ENCODE data around the gene CSNK1D. TPM values are rescaled to one million over a fixed set of nuclear protein-coding genes. Genes with fewer than 3 reads are reported as not detected.

Gene CSNK1D
- total RNA-seq, 1 experiment from 2014 or later = 111 TPM

- H3K27me3 Mint-ChIP-seq (ENCODE audit: low read depth) = peaks cover 30% of the 10 kb centered on the region
- ChIA-PET CTCF (interaction anchor here (0.8 to 1.4 kb wide), 2 partner anchors 23 to 199 kb away, joined by 4 read pairs; no protein-coding TSS in a partner anchor), POLR2A (interaction anchor here (1.1 kb wide), 1 partner anchor 13 kb away, joined by 3 read pairs; no protein-coding TSS in a partner anchor)
- no peaks in the 10 kb centered on the region for H3K36me3 Mint-ChIP-seq
- ATAC-seq (peak; percentile 11), DNase-seq (ENCODE audit: low spot score) (peak; percentile 49)
- H3K27ac Mint-ChIP-seq = no peak within 1 kb of the TSS
- TF ChIP-seq KAT7 (CRISPR knock-in tag; IDR thresholded peaks at IDR 0.05; ENCODE audit: borderline replicate concordance) (no peak), STAT6 (CRISPR knock-in tag; conservative IDR thresholded peaks at IDR 0.05; ENCODE audit: low read depth) (no peak), OVOL2 (CRISPR knock-in tag; IDR thresholded peaks at IDR 0.05; ENCODE audit: borderline replicate concordance) (no peak), ETV6 (CRISPR knock-in tag; IDR thresholded peaks at IDR 0.05) (no peak), NR2C2 (CRISPR knock-in tag; IDR thresholded peaks at IDR 0.05) (no peak), CREM (CRISPR knock-in tag; IDR thresholded peaks at IDR 0.05) (no peak), MLX (CRISPR knock-in tag; IDR thresholded peaks at IDR 0.05) (no peak)
- peak within 1 kb of the TSS; percentile 64 for H3K4me3 Mint-ChIP-seq
- H3K4me1 Mint-ChIP-seq = peaks cover 4% of the 10 kb centered on the region
- H3K9me3 Mint-ChIP-seq = no peaks in the 10 kb centered on the region
Observed at GRCh38 chr17:82228842-82229697, 44.4 kb downstream of the CSNK1D start, which contains the start of gene SLC16A3. SLC16A3 (plus strand) TSS chr17:82229042; CDS start chr17:82236009, 6,967 bp downstream.

GRCh38 chr17:82228278-82228841 is 45.1 kb downstream of the CSNK1D start:
- Mint-ChIP-seq H3K4me3 (peak overlapping the region; percentile 61), H3K9me3 (no peaks in the 10 kb centered on the region), H3K27ac (no peak overlapping the region), H3K4me1 (peaks cover 4% of the 10 kb centered on the region), H3K27me3 (ENCODE audit: low read depth) (peaks cover 30% of the 10 kb centered on the region), H3K36me3 (no peaks in the 10 kb centered on the region)
- ChIA-PET POLR2A (interaction anchor here (1.1 kb wide), 1 partner anchor 14 kb away, joined by 3 read pairs; no protein-coding TSS in a partner anchor), CTCF (interaction anchor here (1.4 kb wide), 1 partner anchor 198 kb away, joined by 4 read pairs; no protein-coding TSS in a partner anchor)
- DNase-seq (ENCODE audit: low spot score) = peak; percentile 50
- ATAC-seq = peak; percentile 8
- TF ChIP-seq SMAD3 (CRISPR knock-in tag; IDR thresholded peaks at IDR 0.05; ENCODE audit: borderline replicate concordance) (no peak), ATF1 (CRISPR knock-in tag; IDR thresholded peaks at IDR 0.05) (no peak), FOXP1 (CRISPR knock-in tag; IDR thresholded peaks at IDR 0.05; ENCODE audit: borderline replicate concordance) (peak; percentile 36; the same call in 1 of the 2 replicates), NR2C2 (CRISPR knock-in tag; IDR thresholded peaks at IDR 0.05) (no peak), AR (CRISPR knock-in tag; IDR thresholded peaks at IDR 0.05) (no peak), CREB1 (CRISPR knock-in tag; IDR thresholded peaks at IDR 0.05) (no peak), TCF7 (CRISPR knock-in tag; IDR thresholded peaks at IDR 0.05; ENCODE audit: low read depth) (no peak), E2F5 (CRISPR knock-in tag; IDR thresholded peaks at IDR 0.05) (0 out of 2 replicates have a peak, but pooled peaks have one; percentile 22), HMGXB4 (CRISPR knock-in tag; IDR thresholded peaks at IDR 0.05) (0 out of 2 replicates have a peak, but pooled peaks have one; percentile 19), JUN (CRISPR knock-in tag; IDR thresholded peaks at IDR 0.05) (no peak), SP1 (CRISPR knock-in tag; conservative IDR thresholded peaks at IDR 0.05) (peak; percentile 31; the same call in 1 of the 2 replicates), PRDM15 (CRISPR knock-in tag; IDR thresholded peaks at IDR 0.05) (no peak), FOXJ3 (CRISPR knock-in tag; IDR thresholded peaks at IDR 0.05; ENCODE audit: borderline replicate concordance) (no peak)
